Measurements from ENCODE around the gene ISYNA1.
A peak's percentile ranks its signal among the peaks of the same experiment; 100 is the strongest.

Gene ISYNA1

DNA sequence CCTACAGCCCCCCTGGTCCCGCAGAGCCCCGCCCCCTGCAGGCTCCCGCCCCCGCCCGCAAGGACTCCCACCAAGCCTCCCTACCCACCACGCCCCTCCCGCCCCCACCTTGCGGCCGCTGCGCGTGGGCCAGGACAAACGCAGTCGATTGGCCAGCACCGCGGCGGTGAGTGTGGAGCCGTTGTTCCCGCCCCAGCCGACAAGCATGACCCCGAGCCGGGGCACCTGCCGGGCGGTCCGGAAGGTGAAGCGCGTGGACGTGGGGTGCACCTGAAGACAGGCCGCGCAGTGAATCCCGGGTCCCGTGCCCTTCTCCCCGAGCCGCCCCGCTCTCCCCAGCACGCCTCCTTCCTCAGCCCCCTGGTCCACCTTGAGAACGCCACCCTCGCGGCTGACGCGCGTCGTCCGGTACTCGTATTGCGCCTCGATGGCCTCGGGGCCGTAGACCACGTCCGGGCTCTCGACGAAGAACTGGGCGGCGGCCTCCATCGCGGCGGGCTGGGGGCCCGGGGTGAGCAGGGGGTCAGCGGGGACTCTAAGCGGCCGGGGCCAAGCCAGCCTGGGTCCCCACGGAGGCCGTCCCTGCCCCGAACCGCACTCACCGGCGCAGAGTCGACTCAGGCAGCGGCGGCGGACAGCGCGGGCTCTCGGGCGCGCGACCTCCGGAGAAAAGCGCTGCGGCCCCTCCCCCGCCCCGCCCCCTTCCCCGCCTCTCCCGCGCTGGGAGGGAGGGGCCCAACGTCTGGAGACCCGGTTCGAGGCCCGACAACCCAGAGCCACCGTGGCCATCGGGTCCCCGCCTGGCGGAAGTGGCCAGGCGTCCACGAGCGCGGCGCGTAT lies at the start of gene ISYNA1:
Gene ISYNA1 (minus strand): TSS at position 643 of the 840 bp plus-strand sequence. CDS start 154 bp downstream, at position 489.
- peak; percentile 46 for DNase-seq

- no peak for DNase-seq
These were observed 48.8 kb upstream of the ISYNA1 start for GRCh38 chr19:18486746-18487145.

GRCh38 chr19:18484992-18485391 lies 47.1 kb upstream of the ISYNA1 start:
- no peak for DNase-seq

DNA sequence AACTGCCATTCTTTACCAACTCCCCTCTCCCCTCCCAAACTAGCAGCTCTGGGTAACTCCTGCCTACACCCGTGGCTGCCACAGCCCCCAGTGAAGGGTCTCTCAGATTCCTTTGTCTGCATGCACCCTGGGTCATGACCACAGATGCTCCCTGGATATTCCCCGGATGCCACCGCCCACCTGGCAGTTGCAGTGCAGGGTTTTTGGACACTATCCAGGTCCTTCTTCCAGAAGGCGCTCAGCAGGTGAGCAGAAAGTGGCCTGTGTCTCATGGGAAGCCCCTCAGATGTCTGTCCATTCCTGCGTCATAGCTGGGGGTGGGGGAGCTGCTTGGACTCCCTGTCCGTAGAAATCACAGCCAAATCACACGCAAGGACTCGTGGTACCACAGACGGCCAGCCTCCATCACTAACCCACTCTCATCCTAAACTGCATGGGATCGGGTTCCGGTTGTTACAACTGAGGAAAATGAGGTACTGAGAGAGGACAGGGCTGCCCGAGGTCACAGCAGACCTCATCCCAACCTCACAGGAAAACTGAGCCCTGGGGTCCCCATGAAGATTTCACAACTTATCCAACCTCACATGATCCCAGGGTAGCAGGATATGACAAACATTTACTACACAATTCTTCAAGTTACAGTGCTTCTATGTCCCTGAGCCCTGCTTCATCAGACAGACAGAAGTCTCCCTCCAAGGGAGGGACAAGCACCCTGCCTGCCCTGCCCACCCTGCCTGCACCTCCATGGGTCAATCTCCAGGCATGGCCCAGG lies 45.4 kb upstream of the ISYNA1 start:
- DNase-seq = no peak

- DNase-seq = peak; percentile 19
These were observed 43.7 kb upstream of the ISYNA1 start for GRCh38 chr19:18481505-18482222.

DNA sequence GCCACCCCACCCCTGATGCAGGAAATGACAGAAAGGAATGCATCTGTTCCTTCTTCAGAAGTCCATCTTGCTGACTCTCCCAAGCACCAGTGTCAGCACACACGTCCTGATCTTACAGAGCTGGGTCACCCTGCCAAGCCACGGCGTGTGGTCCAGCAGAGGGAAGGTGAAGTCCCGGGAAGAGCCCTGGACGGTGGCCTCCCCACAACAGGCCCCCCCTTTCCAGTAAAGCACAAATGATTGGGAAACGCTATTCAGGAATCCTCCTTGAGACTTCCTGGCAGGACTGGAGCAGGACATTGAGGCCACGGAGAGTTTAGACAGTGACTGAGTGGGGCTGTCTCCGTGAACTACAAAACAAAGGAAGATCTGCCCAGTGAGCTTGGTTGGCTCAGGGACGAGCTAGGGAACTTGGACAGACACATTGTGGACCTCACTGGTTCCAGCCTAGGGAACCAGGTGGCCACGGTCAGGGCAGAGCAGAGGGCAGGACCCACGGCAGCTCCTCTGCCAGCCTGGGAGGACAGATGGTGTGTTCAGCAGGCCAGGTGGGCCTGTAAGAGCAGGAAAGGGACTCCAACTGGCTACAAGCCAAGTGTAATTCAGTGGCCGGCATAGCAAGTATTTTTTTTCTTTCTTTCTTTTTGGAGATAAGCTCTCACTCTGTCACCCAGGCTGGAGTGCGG lies 42.2 kb upstream of the ISYNA1 start:
- DNase-seq = no peak

GRCh38 chr19:18478545-18479311 lies 40.8 kb upstream of the ISYNA1 start:
- DNase-seq = peak; percentile 72

GRCh38 chr19:18477974-18478373 lies 40.0 kb upstream of the ISYNA1 start:
- no peak for DNase-seq

- no peak for DNase-seq
These were observed 39.3 kb upstream of the ISYNA1 start for GRCh38 chr19:18477042-18477779.

GRCh38 chr19:18476507-18477041 lies 38.6 kb upstream of the ISYNA1 start:
- no peak for DNase-seq

DNA sequence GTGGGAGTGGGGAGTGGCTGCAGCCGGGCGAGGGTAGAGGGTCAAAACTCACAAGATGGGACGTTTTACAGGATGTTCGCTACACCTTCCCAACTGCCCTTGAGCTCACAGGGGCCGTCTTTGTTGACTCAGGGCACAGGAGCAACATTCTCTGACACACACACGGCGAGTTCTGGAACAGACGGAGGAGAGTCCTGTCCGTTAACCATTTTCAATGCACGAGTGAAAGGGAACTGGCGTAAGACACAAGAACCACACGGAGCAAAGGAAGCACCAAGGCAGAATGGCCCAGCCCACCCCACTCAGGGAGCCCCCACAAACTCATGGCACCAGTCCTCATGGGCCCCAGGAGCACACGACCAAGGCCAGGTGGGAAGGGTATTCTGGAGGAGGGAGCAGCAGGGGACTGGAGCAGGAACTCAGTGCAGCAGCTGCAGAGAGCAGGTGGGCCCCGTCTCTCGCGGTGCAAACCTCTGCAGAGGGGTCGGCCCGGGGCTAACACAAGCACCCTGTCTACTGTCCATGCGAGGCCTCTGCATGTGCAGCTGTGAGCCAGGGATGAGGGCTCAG lies 37.9 kb upstream of the ISYNA1 start:
- no peak for DNase-seq

- no peak for DNase-seq
These were observed 37.1 kb upstream of the ISYNA1 start for GRCh38 chr19:18475004-18475453.

DNA sequence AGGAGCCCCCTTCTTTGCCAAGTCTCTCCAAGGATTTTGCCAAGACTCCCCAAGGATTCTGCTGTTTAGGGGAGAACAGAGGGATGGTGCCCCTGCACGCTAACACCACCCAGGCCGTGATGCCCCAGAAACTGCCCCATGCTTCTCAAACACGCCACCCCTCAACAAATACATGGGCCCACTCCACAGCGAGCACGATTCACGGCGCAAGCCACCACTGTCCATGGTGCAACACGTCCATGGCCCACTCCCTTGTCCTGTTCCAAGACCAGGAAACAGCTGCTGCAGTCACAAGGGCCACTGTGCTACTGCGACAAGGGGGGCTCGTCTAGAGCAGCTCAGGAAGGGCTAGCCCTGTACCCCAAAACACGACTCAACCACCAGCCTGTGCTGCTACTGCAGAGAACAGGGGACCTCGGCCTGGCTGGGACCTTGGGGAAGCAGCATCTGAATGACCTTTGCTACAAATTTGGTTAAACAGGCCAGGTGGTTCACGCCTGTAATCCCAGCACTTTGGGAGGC lies 36.5 kb upstream of the ISYNA1 start:
- no peak for DNase-seq

DNA sequence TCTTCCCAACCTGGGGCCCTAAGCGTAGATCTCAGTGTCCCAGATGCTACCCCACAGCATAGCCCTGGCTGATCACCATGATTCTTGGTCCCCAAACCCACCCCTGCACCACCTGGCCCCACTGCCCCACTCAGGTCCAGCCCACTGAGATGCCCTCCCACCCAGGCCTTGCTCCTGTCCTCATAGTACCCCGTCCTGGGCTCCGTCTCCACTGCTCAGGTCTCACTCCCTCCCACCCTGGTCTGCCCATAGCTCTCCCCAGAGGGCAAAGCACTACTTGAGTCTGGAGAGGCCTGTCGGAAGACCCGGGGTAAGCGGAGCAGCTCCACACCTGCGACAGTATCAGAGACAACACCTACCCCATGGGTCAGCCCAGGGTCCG lies 35.8 kb upstream of the ISYNA1 start:
- no peak for DNase-seq

GRCh38 chr19:18473003-18473705 lies 35.2 kb upstream of the ISYNA1 start:
- no peak for DNase-seq

- DNase-seq = no peak
These were observed 32.9 kb upstream of the ISYNA1 start for GRCh38 chr19:18470787-18471186.

DNA sequence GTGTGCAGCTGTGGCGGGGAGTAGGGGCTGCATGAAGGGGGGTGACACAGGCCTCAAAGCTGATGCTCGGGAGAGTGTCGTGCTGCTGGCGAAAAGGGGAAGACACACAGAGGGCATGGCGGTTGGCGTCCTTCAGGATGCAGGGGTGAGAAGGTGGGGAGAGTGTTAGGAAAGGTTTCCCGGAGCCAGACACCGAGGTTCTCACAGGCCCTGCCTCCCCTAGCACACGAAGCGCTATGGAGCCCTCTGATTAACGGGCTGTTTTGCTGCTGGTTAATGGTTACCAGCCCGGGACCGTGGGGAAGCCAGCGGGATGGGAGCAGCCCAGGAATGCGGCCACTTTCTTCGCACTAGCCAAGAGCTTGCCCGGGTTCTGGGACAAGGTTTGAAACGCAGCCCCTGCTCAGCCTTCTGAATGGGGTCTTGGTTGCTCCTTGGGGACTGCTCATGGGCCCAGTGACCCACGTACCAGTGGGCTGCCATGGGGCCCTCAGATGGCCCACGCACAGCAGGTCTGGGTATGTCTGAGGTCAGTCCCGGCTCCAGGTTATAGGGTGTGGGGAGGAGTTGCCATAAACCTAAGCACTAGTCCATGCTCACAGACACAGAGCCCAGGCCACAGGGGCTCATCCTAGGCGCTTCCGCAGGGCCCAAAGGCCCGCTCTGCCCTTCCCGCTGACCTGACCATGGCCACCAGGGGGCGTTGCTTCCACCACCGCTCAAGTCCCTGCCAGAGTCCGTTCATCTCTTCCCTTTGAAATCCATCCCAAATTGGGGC lies 31.3 kb upstream of the ISYNA1 start:
- peak; percentile 71 for DNase-seq

- no peak for DNase-seq
These were observed 30.6 kb upstream of the ISYNA1 start for GRCh38 chr19:18468517-18468916.

DNA sequence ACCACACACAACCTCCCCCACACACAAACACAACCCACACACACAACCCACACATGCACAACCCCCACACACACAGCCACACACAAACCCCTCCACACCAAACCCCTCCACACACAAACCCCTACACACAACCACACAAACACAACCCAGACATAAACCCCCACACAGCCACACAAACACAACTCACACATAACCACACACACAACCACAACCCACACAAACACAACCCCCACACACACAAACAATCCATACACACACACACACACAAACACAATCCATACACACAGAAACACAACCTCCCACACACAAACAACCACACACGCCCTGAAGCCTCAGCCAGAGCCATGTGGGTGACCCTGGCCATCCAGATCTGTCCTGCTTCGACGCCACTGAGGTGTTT lies 30.0 kb upstream of the ISYNA1 start:
- no peak for DNase-seq
